ENCODE results near the gene ALKBH8.

ALKBH8 gene

DNA sequence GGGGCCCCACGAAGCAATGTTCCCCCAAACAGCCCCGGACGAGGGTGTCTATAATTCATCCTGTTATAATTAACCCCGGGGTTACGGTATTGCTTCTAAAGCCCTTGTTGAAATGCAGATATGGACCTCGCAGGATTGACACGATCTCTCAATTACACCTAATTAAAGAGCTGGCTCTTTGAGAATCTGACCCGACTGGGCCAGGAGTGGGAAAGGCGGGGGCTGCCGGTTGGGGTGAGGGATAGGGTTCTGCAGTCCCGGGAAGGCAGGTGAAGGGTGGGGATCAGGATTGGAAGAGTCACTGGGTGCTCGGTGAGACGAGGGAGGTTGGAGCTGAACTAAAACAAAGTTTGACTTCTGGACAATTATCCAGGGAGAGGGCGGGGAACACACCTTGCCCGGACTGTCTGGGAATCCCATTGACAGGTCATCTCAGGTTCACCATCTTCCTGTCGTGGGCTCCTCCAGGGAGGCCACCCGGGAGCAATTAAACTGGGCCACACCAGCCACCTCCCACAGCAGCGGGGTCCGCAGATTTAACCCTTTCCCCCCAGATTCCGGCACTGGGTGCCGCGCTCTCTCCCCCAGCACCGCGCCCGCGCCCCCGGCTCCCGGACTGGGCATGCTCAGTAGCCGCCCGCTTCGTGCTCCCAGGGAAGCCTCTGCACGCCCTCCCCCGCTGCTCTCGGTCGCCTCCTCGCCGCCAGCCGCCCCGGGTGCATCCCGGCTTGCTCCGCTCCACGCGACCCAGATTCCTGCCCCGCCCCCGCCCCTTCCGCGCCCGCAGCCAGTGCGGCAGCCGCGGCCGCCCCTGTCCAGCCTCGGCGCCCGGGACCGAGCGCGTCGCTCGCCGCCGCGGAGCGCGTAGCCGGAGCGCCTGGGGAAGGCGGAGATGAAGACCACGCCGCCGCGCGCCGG is 25.2 kb upstream of the ALKBH8 start, which contains the start of gene ELMOD1:
ELMOD1 (plus strand) TSS at position 688 of the 918 bp plus-strand sequence. CDS start 27,043 bp downstream, outside the sequence.
- Histone ChIP-seq H2BK5ac (ENCODE audit: low read depth, low read length, poor library complexity, severe bottlenecking) (no peak within 1 kb of the TSS), H3K4ac (ENCODE audit: low read depth in 1 of 2, low read length in 2 of 2) (no peak within 1 kb of the TSS), H3K4me1 (ENCODE audit: control insufficient read depth, insufficient read depth, low read depth, low read length) (peaks cover 17% of the 10 kb centered on the region), H2BK120ac (ENCODE audit: low read depth, low read length) (no peak within 1 kb of the TSS), H2BK12ac (ENCODE audit: low read length in 2 of 2) (no peak within 1 kb of the TSS), H2AK5ac (ENCODE audit: low read length, severe bottlenecking) (no peak within 1 kb of the TSS), H3K79me1 (replicated peaks; ENCODE audit: low read length, poor library complexity, severe bottlenecking) (no peaks in the 10 kb centered on the region), H4K91ac (ENCODE audit: low read length) (no peak within 1 kb of the TSS), H3K4me2 (ENCODE audit: low read length, poor library complexity, severe bottlenecking) (peak within 1 kb of the TSS; percentile 67), H3K27ac (ENCODE audit: low read length, poor library complexity, severe bottlenecking) (no peak within 1 kb of the TSS), H3K23ac (ENCODE audit: low read length in 2 of 2) (no peak within 1 kb of the TSS), H4K8ac (ENCODE audit: low read length) (peak within 1 kb of the TSS; percentile 48), H3K27me3 (ENCODE audit: control insufficient read depth in 1 of 2, insufficient read depth in 1 of 2, low read length in 2 of 2) (peaks cover 51 to 81% of the 10 kb centered on the region in 2 experiments), H3K14ac (ENCODE audit: low read length in 2 of 2) (peak within 1 kb of the TSS in 1 of 2 experiments; percentile 61), H3K18ac (ENCODE audit: low read depth in 1 of 2, low read length in 2 of 2) (no peak within 1 kb of the TSS), H3K9ac (ENCODE audit: low read length) (peak within 1 kb of the TSS; percentile 73), H3K36me3 (ENCODE audit: control insufficient read depth in 1 of 2, insufficient read depth in 2 of 2, low read depth in 1 of 2, low read length in 2 of 2) (no peaks in the 10 kb centered on the region), H3K9me3 (ENCODE audit: control insufficient read depth, low read length) (no peaks in the 10 kb centered on the region), H3K4me3 (ENCODE audit: insufficient read depth in 1 of 2, low read depth in 1 of 2, low read length in 2 of 2) (peak within 1 kb of the TSS; percentile 56 to 87), H2AFZ (ENCODE audit: low read depth, low read length) (peak within 1 kb of the TSS; percentile 49), H2BK15ac (ENCODE audit: low read depth, poor library complexity, severe bottlenecking) (peak within 1 kb of the TSS; percentile 61)
- under 1% methylated on average over 71 of the region's 74 CpGs for WGBS
- DNase-seq = peak; percentile 62

DNA sequence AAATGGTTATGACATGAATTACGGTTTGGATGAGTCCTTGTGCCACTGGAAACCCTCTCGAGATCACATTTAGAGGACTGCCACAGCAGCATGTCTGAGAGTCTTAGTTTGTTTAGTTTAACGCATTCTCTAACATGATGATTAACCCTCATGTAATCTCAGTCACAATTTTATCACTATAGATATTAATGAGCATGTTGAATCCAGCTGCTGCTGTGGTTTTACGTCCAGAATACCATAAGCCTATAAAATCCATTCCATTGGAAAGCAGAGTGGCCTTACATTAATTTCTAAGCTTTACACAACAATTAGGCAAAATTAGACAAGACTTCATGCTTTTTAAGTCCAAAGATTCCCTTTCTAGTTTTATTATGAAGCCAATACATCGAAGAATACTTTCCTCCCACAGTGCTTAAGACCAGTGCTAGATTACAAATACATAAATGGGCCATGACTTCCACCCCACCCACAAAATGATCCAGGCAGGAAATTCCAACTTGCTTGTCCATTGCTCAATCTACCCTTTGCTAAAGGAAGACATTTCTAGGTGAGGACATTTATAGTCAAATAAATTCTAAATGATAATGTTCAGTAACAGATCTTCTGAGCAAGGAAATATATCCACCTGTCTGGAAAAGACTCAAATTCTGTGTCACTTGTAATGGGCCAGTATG is 21.9 kb upstream of the ALKBH8 start:
- Histone ChIP-seq H3K36me3 (ENCODE audit: control insufficient read depth in 1 of 2, insufficient read depth in 2 of 2, low read depth in 1 of 2, low read length in 2 of 2) (no peaks in the 10 kb centered on the region), H3K18ac (ENCODE audit: low read depth in 1 of 2, low read length in 2 of 2) (no peak overlapping the region), H3K4me3 (ENCODE audit: insufficient read depth in 1 of 2, low read depth in 1 of 2, low read length in 2 of 2) (no peak overlapping the region), H3K14ac (ENCODE audit: low read length in 2 of 2) (no peak overlapping the region), H3K79me1 (replicated peaks; ENCODE audit: low read length, poor library complexity, severe bottlenecking) (no peaks in the 10 kb centered on the region), H2BK15ac (ENCODE audit: low read depth, poor library complexity, severe bottlenecking) (no peak overlapping the region), H3K4ac (ENCODE audit: low read depth in 1 of 2, low read length in 2 of 2) (no peak overlapping the region), H2BK120ac (ENCODE audit: low read depth, low read length) (peak overlapping the region; percentile 37), H3K23ac (ENCODE audit: low read length in 2 of 2) (no peak overlapping the region), H2AFZ (ENCODE audit: low read depth, low read length) (no peak overlapping the region), H2BK5ac (ENCODE audit: low read depth, low read length, poor library complexity, severe bottlenecking) (no peak overlapping the region), H2AK5ac (ENCODE audit: low read length, severe bottlenecking) (no peak overlapping the region), H3K9ac (ENCODE audit: low read length) (no peak overlapping the region), H3K4me1 (ENCODE audit: control insufficient read depth, insufficient read depth, low read depth, low read length) (peaks cover 17% of the 10 kb centered on the region), H3K27ac (ENCODE audit: low read length, poor library complexity, severe bottlenecking) (no peak overlapping the region), H2BK12ac (ENCODE audit: low read length in 2 of 2) (no peak overlapping the region), H4K91ac (ENCODE audit: low read length) (no peak overlapping the region), H4K8ac (ENCODE audit: low read length) (no peak overlapping the region), H3K27me3 (ENCODE audit: control insufficient read depth in 1 of 2, insufficient read depth in 1 of 2, low read length in 2 of 2) (peaks cover 31 to 65% of the 10 kb centered on the region in 2 experiments), H3K9me3 (ENCODE audit: control insufficient read depth, low read length) (no peaks in the 10 kb centered on the region), H3K4me2 (ENCODE audit: low read length, poor library complexity, severe bottlenecking) (no peak overlapping the region)
- DNase-seq = peak; percentile 69
- 33% methylated on average over 5 of the region's 5 CpGs for WGBS

DNA sequence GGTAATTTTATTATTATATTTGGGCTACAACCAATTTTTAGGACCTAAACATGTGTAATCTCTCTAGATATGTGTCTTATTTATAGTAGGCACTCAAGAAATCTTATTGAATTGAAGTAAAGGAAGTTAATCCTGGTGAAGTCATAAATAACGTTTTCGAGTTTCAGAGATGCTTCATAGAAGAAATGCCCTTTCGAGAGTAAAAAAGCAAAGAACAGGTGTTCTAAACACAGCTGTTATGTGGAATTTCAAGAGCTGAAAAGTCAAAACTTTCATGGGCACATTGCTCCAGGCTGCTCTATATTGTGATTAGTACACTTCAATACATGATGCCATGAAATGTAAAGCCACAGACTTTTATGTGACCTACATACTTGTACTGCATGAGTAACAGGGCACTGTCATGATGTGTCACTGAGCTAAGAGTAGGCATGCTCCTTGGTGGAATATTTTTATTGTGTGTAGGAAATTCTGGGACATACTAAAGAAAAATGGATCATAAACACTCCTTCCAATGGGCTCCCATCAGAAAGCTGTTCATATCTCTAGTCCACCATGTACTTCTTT is 18.2 kb upstream of the ALKBH8 start:
- Histone ChIP-seq H3K27ac (ENCODE audit: low read length, poor library complexity, severe bottlenecking) (no peak overlapping the region), H2BK12ac (ENCODE audit: low read length in 2 of 2) (no peak overlapping the region)

DNA sequence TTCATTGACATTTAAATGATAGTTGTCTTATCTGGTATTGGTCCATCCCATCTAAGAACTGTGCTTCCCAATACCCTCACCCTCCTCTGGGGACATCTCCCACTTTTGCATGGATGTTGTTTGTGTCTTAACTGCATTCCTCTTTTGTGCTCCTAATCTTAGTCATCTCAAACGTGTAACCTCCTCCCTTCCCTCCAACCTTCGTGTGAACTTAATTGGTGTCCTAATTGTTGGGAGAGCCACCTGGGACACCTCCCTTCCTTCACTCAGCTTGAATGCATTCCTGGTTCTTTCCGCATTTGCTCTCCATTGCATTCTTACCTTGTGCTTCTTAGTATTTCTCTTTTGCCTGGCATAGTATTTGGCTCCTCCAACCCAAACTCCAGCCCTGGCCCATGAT is 15.6 kb upstream of the ALKBH8 start:
- no peak overlapping the region for H3K18ac ChIP-seq (ENCODE audit: low read depth in 1 of 2, low read length in 2 of 2)
- no peaks in the 10 kb centered on the region for H3K79me1 ChIP-seq (replicated peaks; ENCODE audit: low read length, poor library complexity, severe bottlenecking)
- H3K23ac ChIP-seq (ENCODE audit: low read length in 2 of 2) = no peak overlapping the region
- H2BK5ac ChIP-seq (ENCODE audit: low read depth, low read length, poor library complexity, severe bottlenecking) = no peak overlapping the region
- H3K9ac ChIP-seq (ENCODE audit: low read length) = no peak overlapping the region
- no peak for DNase-seq
- H4K91ac ChIP-seq (ENCODE audit: low read length) = no peak overlapping the region
- no peak overlapping the region for H3K14ac ChIP-seq (ENCODE audit: low read length in 2 of 2)
- H3K27ac ChIP-seq (ENCODE audit: low read length, poor library complexity, severe bottlenecking) = no peak overlapping the region
- H3K9me3 ChIP-seq (ENCODE audit: control insufficient read depth, low read length) = no peaks in the 10 kb centered on the region
- H4K8ac ChIP-seq (ENCODE audit: low read length) = no peak overlapping the region
- H3K27me3 ChIP-seq (ENCODE audit: control insufficient read depth in 1 of 2, insufficient read depth in 1 of 2, low read length in 2 of 2) = peaks cover 0 to 5% of the 10 kb centered on the region in 2 experiments
- no peak overlapping the region for H2AK5ac ChIP-seq (ENCODE audit: low read length, severe bottlenecking)
- no peak overlapping the region for H2BK15ac ChIP-seq (ENCODE audit: low read depth, poor library complexity, severe bottlenecking)
- 45% methylated on average over 3 of the region's 3 CpGs for WGBS
- no peak overlapping the region for H2BK120ac ChIP-seq (ENCODE audit: low read depth, low read length)
- no peak overlapping the region for H2BK12ac ChIP-seq (ENCODE audit: low read length in 2 of 2)
- H2AFZ ChIP-seq (ENCODE audit: low read depth, low read length) = no peak overlapping the region
- no peak overlapping the region for H3K4me2 ChIP-seq (ENCODE audit: low read length, poor library complexity, severe bottlenecking)
- H3K4ac ChIP-seq (ENCODE audit: low read depth in 1 of 2, low read length in 2 of 2) = no peak overlapping the region
- no peak overlapping the region for H3K4me3 ChIP-seq (ENCODE audit: insufficient read depth in 1 of 2, low read depth in 1 of 2, low read length in 2 of 2)
- H3K36me3 ChIP-seq (ENCODE audit: control insufficient read depth in 1 of 2, insufficient read depth in 2 of 2, low read depth in 1 of 2, low read length in 2 of 2) = no peaks in the 10 kb centered on the region
- H3K4me1 ChIP-seq (ENCODE audit: control insufficient read depth, insufficient read depth, low read depth, low read length) = no peaks in the 10 kb centered on the region

More for the DNA sequence above, 18.2 kb upstream of the ALKBH8 start:
- no peaks in the 10 kb centered on the region for H3K36me3 ChIP-seq (ENCODE audit: control insufficient read depth in 1 of 2, insufficient read depth in 2 of 2, low read depth in 1 of 2, low read length in 2 of 2)
- H4K91ac ChIP-seq (ENCODE audit: low read length) = no peak overlapping the region
- H3K4me2 ChIP-seq (ENCODE audit: low read length, poor library complexity, severe bottlenecking) = no peak overlapping the region
- no peak overlapping the region for H3K4me3 ChIP-seq (ENCODE audit: insufficient read depth in 1 of 2, low read depth in 1 of 2, low read length in 2 of 2)
- H2BK5ac ChIP-seq (ENCODE audit: low read depth, low read length, poor library complexity, severe bottlenecking) = no peak overlapping the region
- no peak overlapping the region for H2BK15ac ChIP-seq (ENCODE audit: low read depth, poor library complexity, severe bottlenecking)
- no peaks in the 10 kb centered on the region for H3K79me1 ChIP-seq (replicated peaks; ENCODE audit: low read length, poor library complexity, severe bottlenecking)
- no peaks in the 10 kb centered on the region for H3K4me1 ChIP-seq (ENCODE audit: control insufficient read depth, insufficient read depth, low read depth, low read length)
- H3K23ac ChIP-seq (ENCODE audit: low read length in 2 of 2) = no peak overlapping the region
- 80% methylated on average over 3 of the region's 3 CpGs for WGBS
- no peak overlapping the region for H2AK5ac ChIP-seq (ENCODE audit: low read length, severe bottlenecking)
- peaks cover 7 to 31% of the 10 kb centered on the region in 2 experiments for H3K27me3 ChIP-seq (ENCODE audit: control insufficient read depth in 1 of 2, insufficient read depth in 1 of 2, low read length in 2 of 2)
- no peak overlapping the region for H3K14ac ChIP-seq (ENCODE audit: low read length in 2 of 2)
- no peaks in the 10 kb centered on the region for H3K9me3 ChIP-seq (ENCODE audit: control insufficient read depth, low read length)
- H3K4ac ChIP-seq (ENCODE audit: low read depth in 1 of 2, low read length in 2 of 2) = no peak overlapping the region
- H4K8ac ChIP-seq (ENCODE audit: low read length) = no peak overlapping the region
- no peak overlapping the region for H2AFZ ChIP-seq (ENCODE audit: low read depth, low read length)
- H2BK120ac ChIP-seq (ENCODE audit: low read depth, low read length) = no peak overlapping the region
- no peak overlapping the region for H3K18ac ChIP-seq (ENCODE audit: low read depth in 1 of 2, low read length in 2 of 2)
- H3K9ac ChIP-seq (ENCODE audit: low read length) = no peak overlapping the region
- DNase-seq = no peak

Measured in mesenchymal stem cell (in vitro differentiated cells and primary cell).